ENCODE data around the gene PAX9.

The PAX9 gene

DNA sequence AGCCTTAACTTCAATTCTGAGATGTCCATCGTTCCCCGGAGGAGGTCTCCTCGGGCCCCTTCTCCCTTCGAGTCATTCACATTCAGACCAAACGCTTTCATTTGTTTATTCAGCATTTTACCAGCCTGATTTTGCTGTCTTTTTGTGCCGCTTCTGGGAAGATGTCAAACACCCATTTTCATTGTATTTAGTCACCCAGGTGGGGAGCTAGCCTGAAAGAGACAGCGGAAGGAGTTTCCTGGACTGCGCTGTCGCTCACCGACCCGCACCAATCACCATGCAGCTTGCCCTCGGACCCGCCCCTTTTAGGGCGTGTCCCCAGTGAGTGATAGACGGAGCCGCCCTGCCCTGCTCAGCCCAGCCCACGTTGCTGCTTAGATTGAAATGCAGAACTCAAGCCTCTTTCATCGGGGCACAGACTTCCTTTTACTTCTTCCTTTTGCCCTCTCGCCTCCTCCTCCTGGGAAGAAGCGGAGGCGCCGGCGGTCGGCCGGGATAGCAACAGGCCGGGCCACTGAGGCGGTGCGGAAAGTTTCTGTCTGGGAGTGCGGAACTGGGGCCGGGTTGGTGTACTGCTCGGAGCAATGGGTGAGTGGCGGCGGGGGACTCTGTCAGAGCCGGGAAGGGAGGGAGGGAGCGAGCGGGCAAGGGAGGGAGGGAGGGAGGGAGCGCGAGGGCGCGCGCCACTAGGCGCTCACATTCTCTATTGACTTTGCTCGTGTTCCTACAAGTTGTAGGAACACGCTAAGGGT lies at the start of gene PAX9:
TSS of gene PAX9 (plus strand) at position 355 of the 752 bp plus-strand sequence. CDS start at position 585, 230 bp downstream.
- peak; percentile 92 for DNase-seq (ENCODE audit: low spot score)

DNA sequence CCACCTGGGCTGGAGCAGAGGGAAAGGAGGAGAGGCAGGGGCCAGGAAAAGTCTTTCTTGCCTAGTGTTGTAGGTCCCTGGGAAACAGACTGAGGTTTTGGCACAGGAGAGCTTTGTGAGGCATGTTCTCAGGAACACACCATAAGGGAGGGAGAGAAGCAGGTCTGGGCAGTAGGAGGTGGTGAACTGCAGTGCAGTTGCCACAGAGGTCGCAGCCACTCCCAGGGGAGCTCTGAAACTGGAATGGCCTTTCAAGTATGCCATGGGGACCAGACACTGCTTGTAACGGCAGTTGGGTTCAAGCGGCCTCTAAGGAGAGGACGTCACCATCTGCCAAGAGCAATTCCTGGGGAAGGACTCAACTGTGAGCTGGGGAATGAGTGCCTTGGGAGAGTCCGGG lies 43.8 kb upstream of the PAX9 start:
- DNase-seq (ENCODE audit: low spot score), result no peak

DNA sequence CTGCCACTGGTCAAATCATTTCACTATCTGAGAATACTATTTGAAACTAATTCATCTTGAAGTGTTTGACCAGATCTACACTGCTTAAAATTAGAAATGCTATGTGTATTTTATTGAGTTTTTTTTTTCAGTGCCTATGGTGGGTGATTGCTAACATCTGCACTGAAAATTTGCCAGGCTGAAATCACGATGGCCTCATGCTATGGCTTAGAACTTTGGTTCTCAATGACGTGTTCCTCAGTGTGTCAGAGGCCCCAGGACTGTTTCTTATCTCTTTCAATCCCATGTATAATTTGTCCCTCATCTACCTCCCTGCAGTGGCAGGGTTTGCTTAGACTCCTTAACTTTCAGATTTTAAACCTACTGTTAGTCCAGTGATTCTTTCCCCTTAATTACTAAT lies 43.0 kb upstream of the PAX9 start:
- DNase-seq (ENCODE audit: low spot score), result no peak

DNA sequence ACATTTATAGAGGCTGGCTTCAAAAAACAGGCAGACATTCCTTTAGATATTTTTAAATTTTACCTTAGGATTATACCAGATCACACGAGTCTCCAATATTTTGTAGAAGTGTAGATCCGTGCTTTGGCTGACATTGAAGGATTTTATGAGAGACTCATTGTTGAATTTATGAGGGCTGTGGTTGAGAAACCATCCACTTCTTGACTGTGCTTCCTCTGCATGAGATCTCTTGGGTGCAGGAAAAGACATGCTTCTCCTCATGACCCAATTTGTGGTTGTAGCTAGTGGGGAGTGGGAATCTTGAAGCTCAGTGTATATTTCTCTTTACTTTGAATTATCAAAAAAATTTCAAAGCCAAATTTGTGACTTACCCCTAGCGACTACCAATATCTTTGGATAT lies 42.5 kb upstream of the PAX9 start:
- no peak for DNase-seq (ENCODE audit: low spot score)

DNA sequence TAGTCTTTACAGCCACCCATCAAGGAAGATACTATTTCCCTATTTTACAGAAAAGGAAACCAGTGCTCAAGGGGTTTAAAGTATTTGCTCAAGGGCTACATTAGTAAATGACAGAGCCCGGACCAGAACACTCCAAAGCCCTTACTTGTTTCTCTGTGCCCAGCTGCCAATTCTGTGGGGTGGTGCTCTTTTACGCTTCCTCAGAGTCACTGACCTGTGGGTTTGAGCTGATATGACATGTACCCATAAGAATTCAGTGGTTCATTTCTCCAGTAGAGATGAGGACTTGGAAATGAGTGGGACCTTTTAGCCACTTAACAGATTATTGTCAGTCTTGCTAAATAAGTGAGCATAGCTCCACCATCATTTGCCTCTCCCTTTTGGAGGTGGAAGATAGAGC lies 41.8 kb upstream of the PAX9 start:
- DNase-seq (ENCODE audit: low spot score), result no peak

DNA sequence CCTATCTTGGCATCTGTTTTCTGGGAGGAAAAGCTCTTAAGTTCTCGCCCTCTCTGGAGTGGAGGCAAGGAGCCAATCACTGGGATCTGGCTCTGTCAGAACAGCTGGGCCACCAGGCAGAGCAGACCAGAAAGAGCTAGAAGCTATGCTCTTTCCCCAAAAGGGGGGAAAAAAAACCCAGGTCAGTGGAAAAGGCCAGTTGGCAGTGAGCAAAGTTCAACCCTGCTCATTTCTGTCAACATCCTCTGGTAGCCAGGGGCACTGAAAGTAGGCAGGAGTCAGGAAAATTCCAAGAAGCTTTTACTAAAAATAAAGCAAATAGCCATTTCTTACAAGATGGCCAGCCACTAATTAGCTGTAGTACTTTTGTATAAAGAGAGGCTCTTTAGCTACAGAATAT lies 36.6 kb upstream of the PAX9 start:
- no peak for DNase-seq (ENCODE audit: low spot score)

DNA sequence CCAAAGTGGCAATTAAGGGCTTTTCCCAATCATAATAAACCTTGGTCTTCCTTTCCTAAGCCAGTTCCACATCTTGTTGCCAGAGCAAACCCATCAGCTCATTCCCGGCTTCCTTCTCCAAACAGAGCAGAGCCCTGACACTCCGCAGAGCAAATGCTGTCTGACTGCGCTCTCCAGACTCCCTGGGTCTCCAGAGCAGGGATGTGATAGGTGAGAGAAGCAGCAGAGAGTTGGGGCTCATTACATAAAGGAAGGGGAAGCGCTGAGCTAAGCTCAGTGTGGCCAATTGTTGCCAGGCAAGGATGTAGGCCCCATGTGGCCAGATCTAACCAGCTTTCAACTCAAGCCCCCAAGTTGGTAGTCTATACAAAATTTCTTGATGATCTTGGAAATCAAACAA lies 36.2 kb upstream of the PAX9 start:
- no peak for DNase-seq (ENCODE audit: low spot score)

DNA sequence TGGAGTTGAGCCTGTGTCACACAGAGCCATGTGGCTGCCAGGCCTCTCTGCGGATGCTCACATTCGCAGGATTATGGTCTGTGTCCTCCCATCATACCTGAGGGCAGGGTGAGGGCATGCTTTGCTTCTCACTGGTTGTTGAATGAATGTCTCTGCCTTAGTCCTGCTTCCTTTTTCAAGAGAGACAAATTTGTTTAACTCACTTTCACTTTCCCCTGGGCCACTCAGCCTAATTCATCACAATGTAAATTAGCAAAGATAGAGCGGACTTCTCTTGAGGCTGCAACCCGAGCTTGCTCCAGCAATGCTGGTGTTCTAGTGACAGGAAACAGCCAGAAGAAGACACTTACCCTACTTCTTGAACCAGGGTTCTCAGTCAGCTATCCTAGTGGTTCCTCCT lies 35.5 kb upstream of the PAX9 start:
- DNase-seq (ENCODE audit: low spot score), result no peak

DNA sequence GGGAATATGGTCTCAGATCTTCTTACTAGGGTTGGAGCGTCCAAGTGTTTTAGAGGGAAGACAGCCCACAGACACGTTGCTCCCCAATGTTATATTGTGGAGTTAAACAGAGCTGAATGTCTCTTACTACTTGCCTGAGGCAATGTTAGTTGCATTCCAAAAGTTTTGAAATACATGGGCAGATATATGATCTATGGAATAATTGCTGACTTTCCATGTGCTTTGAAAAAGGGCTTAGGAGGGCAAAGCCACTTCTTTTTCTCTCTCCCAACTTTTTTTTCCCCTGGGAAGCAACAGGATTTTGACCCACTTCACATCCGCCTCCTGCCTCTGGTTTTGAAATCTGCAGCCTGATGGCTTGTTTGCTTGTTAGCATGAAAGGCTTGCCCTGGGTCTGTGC lies 33.7 kb upstream of the PAX9 start:
- DNase-seq (ENCODE audit: low spot score), result no peak

DNA sequence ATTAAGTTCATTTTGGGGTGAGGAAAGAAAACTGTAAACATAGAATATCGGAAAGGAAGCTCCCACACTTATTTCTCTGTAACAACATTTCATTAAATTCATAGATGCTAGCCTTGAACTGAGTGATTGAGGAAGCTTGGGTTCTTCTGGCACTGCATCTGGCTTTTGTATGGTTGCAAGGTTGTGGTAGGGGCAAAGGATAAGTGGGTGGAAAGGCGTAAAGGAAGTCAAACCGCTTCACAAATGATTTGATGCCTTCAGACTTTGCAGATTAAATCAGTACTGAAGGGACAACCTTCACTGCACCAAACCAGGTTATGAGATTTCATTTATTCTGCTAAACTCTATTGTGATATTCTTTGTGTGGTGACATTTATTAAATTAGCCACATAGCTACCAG lies 28.1 kb upstream of the PAX9 start:
- DNase-seq (ENCODE audit: low spot score), result no peak

DNA sequence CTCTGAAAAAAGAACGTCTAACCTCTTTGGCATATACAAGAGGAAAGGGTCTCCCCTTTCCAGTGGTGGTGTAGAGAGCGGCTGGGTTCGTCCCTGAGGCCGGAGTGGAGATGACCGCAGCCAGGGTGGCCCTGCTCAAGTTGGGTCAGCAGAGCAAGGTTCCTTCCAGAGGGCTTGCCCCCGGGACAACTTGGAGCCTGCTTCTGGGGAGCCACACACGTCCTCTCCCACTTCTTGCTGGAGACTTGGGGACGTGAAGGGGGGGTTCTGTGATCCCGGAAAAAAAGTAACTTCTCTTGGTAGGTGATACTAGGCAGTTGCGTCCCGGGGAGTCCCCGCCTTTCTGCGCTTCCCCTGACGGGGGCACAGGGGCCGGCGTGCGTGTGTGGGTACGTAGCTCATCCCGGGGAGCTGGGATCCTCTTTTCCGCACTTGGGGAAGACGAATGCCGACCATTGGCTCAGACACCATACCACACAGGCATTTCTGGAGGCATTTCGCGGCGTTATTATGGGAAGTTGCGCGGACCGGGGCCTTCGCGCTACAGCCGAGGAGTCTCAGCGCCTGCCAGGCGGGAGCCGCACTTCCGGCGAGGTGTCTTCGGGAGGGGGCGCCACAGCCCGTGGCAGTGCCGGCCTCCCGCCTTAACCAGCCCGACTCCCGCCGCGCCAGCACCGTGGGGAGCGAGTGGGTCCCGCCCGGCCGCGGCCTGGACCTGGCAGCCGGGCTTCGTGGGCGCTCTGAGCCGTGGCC lies 14.8 kb upstream of the PAX9 start:
- DNase-seq (ENCODE audit: low spot score), result peak; percentile 52

DNA sequence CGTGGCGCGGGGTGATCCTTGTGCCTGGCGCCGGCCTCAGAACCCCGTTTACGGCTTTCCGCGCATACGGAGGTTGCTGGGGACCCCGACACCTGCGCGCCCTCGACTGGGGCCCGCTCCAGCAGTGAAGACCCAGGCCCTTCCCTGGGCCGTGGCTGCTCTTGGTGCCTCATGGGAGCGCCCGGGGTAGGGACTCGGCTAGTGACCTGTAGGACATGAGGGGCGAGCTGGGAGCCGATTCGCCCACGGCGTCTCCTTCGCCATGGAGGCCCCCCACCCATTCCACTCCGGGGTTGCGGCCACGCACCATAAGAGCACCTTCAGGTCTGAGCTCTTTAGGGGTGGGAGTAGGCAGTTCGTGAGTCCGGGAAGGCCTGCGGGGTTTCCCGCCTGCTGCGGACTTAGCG lies 14.2 kb upstream of the PAX9 start:
- no peak for DNase-seq (ENCODE audit: low spot score)

DNA sequence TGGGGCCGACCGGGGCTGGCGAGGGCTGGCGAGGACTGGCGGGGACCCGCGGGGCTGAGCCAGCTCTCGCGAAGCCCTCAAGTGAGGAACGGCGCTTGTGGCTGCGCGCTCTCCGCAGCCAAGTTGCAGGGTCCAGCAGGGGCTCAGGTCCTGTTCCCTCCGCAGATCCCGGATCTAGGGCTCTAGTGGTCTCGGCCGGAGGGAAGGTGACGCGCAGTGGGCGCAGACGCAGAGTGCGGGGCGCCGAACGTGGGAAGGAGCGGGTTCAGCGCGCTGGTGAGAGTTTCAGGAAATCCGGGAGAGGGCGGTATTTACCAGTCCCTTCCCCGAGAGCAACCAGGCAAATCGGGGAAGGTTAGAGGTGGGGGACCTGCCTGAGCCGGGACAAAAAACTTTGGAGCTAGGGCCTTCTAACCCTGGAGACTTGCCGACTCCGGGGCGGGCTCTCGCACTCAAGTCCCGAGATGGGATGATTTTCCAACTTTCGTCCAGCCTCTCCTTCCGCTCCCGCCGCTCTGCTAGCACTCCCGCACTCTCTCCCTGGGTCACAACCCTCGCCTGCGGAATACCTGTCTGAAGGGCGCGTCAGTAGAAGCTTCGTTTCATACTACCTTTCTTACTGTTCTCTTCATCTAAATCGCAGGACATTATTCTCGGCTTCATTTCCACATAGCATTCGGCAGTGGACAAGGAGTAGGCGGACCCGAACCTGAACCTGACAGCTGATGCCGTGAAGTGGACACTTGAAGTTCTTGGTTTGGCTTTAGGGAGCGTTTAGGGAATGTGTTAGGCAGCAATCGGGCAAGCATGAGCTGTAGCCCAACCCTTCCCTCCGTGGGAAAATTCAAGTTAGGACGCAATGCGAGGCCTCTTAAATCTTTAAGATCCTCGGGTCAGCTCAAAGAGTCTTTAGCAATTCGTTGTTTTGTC lies 13.6 kb upstream of the PAX9 start:
- peak; percentile 65 for DNase-seq (ENCODE audit: low spot score)

DNA sequence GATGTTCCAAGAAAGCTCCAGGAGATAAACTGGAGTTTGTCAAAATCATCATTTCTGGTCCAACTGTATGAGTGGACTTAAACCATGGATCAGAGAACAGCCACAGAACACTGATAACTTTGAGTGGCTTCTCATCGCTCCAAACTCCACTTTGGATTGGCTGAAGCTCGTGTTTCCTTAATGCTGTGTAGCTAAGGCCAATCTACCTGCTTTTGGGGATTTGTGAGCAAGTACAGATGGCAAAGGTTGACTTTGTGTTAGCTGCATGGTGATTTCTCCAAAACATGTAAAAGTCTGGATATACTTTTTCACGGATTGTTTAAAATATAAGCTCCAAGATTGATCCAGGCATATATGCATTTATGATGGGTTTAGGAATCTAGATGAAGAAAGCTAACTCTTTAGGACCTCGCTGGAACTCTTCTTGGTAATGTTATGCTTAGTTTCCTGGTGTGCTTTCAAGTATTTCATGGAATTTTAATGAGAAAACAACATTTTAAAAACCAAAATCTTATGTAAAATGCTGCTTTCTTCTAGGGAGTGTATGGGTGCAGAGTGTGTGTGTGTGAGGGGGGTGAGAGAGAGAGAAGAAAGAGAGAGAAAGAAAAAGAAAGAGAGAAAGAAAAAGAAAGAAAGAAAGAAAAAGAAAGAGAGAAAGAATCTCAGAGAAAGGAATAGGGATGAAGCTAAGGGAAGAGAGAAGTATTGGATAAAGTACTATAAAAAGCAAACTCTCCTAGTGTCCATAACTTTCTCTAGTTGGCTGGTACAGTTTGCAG lies 11.6 kb upstream of the PAX9 start:
- no peak for DNase-seq (ENCODE audit: low spot score)

DNA sequence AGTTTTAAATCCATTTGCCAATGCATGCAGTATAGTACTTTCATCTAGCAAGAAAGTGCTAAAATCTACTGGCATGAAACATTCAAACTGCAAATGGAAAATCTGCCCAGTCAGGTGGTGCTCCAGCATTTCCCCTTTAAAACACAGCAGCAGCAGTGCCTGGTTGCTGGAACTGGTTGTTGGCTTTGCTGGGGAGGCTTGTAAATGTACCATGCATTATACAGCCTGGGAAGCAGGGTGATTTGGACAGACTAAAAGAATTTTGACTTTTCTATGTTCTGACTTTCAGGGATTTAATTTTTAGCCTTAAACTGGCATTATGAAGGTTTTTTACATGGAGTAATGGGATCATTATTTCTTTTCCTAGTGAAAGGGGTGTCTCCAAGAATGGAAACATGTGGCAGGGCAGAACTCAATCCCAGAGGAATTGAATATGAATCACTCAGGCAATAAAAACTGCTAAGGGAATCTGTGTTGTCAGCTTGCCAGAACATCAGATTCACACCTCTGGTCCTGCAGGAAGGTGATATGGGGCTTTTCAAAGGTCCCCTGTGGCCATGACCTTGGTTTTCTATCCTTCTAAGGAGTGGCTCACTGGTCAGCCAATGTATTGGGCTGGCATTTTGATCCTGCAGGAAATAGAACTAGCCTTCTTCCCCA lies 9.0 kb upstream of the PAX9 start:
- no peak for DNase-seq (ENCODE audit: low spot score)

DNA sequence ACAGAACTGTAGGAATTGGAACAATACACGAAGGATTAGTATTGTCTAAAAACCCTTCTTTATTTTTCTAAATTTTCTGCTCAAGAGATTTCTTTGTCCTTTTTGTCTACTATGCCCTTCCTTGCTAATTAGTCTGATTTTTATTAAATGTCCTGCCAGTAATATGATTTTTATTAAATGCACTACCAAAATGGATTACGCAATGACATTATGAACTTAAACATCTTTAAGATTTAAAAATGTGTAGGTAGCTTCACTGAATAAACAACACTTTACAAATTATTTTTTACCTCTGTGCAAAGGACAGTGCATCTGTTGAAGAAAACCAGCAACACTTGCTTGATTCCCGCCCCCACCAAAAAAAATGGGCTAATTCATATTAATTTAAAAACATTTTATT lies 8.2 kb upstream of the PAX9 start:
- no peak for DNase-seq (ENCODE audit: low spot score)

DNA sequence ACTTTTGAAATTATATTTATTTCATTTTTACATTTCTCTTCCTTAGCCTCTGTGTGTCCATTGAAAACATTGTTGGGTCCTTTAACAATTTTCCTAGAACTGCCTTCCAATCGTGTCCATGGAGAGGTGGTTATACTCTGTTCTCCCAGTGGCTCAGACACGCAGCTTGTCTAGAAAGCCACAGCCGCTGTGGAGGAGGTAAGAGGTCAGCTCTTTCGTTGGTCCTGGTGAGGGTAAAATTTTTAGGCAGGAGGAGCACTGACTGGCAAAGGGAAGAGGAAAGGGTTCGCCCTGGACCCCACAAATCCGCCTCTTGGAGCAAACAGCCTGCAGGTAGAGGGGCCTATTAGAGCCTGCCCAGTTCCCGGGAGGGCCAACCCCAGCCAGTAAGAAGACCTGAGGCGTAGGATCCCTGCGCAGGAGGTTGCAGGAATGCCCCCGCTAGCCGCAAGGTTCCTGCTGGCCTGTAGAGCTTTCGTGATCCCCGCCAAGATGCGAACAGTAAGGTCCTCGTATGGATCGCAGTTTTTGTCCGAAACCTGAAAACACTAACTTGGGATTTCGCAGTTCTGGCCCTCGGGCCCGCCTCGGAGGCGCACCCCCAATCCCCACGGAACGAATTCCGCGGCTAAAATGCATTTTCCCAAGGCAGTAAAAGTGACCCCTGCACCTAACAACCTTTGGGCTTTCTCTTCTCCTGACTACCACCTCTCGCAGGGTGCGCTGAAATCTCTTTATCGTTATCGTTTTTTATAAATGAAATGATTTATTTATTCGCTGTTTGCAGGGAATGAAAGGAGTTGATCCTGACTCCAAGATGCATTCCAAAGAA lies 7.5 kb upstream of the PAX9 start:
- peak; percentile 32 for DNase-seq (ENCODE audit: low spot score)

DNA sequence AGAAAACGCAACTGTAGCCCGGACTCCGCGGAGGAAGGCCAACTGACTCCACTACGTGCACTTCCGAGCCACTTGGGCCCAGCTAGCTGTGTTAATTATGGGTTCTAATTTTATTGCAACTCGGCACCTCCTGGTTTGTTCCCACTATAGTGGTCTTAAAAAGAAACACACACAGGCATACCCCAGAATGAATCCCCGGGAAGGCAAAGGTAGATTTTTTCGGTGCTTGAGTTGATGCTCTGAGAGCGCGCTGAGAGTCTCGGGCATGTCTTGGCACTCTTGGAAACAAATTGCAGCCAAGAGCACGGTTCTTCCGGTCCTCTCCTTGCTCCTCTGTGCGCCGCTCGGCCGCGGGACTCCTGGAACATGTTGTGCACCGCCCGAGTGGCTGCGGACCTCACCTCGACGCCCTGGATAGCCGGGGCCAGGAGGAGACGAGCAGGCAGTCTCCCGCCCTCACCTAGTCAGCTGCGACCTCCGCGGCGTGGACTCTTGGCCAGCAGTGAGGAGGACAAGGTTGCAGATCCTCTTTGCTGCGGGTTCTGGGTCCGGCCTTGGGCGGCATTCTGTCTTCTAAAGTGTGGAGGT lies 6.8 kb upstream of the PAX9 start:
- no peak for DNase-seq (ENCODE audit: low spot score)

DNA sequence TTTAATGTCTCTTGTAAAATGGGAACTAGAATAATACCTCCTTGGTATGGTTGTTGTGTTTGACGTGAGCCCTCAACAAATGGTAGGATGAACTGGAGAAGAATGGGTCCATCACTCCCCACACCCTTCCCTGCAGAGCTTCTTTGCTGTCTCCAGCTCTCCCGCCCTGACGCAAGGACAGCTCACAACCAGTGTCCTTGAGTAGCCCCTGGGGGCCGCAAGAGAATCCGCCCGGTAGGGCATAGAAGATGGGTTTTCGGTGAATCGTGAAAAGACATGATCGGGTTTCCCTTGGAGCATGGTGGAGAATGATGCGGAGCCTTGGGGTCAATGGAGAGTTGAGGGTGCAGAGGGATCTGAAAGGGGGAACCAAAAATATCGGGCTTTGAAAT lies 6.1 kb upstream of the PAX9 start:
- DNase-seq (ENCODE audit: low spot score), result no peak

Measured in iPS-NIHi11 (cell line).